Neural cell (in vitro differentiated cells): ENCODE measurements around the gene DPYD.

Source experiments
- TAF1 ChIP-seq: IDR thresholded peaks from 2 replicates; pipeline ENCODE4 v1.6.1; 2012; ENCODE audit warnings: low read depth
- TF ChIP-seq, protein P1 (sequence below): fragments of 450-650 bp; IDR thresholded peaks from 2 replicates; pipeline ENCODE4 v1.5.1; 2014; ENCODE audit warnings: antibody characterized with exemption, mild to moderate bottlenecking, moderate library complexity; ENCODE audit not compliant: poor library complexity, severe bottlenecking

DNA sequence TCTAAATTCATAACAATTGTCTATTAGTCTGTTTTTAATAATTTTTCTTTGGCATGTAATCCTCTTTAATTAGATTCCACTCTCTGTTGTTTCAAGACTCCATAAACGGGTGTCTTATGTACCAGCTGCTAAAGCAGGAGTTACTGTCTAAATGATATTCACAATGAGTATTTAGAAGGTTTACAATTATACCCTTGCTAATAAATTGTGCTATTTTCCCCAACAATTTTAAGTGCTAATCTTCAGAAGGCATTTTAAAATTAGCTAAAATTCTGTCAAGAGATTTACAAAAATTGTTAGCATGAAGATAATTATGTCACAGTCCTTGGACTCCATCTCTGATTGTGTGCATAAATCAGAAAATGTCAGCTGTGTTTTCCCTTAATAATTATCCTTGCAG, 83.7 kb downstream of the DPYD start:
- TF ChIP-seq, protein P1, sequence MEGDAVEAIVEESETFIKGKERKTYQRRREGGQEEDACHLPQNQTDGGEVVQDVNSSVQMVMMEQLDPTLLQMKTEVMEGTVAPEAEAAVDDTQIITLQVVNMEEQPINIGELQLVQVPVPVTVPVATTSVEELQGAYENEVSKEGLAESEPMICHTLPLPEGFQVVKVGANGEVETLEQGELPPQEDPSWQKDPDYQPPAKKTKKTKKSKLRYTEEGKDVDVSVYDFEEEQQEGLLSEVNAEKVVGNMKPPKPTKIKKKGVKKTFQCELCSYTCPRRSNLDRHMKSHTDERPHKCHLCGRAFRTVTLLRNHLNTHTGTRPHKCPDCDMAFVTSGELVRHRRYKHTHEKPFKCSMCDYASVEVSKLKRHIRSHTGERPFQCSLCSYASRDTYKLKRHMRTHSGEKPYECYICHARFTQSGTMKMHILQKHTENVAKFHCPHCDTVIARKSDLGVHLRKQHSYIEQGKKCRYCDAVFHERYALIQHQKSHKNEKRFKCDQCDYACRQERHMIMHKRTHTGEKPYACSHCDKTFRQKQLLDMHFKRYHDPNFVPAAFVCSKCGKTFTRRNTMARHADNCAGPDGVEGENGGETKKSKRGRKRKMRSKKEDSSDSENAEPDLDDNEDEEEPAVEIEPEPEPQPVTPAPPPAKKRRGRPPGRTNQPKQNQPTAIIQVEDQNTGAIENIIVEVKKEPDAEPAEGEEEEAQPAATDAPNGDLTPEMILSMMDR = no peak
- no peak for TF ChIP-seq TAF1
